NCI-H187 (cell line): ENCODE measurements around the gene ETV3.

Source experiments
- DNase-seq, 2 experiments: peaks; one replicate each; lab custom pipeline; 2025; lab: John Stamatoyannopoulos, UW

Gene ETV3

DNA sequence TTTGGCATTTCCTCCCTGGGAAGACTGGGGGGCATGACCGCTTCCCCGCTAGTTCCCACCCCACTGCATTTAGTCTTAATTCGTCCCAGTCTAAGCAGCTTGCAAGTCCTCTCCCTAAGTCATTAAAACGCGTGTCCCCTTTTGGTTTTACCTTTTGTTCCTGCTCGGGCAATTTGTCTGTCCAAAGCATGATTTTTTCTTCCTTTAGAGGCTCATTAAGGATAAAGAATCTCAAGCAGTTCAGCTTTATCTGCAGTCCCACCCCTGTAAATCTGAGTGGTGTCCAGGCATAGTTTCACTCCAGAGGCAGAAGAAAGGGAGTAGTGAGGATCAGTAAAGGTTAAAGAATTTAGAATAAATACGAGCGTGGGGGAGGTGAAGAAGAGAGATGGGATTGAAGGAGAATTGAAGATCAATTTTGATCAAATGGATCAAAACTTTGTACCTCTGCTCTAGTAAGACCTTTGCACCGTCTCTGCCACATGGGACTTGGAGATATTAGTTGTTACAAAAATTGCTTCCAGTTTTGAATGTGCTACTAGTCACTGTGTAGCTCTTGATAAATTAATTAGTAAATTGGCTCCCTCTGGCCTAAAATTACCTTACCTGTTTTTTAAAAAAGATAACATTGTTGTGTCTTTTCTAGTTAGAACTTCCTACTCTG, 989 bp upstream of the ETV3 start:
- no peak for DNase-seq

- no peak for DNase-seq
Measured at GRCh38 chr1:157137408-157138219, 581 bp downstream of the ETV3 start.

DNA sequence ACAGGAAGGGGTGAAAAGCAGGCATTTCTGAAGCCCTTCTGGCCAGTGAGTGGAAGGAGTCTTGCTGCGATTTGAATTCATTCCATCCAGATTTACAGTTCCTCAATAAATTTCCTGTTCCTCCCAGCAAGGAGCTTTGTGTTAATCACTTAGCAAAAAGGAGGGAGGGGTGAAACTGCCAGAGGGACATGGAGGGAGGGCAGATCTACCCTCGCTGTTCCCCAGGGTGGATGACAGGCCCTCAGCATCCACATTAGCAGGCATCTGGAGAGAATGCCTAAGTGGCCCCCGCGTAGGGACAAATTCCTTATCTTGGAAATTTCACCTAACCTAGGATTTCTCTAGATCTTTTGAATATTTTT, 1.2 kb downstream of the ETV3 start:
- no peak for DNase-seq

DNA sequence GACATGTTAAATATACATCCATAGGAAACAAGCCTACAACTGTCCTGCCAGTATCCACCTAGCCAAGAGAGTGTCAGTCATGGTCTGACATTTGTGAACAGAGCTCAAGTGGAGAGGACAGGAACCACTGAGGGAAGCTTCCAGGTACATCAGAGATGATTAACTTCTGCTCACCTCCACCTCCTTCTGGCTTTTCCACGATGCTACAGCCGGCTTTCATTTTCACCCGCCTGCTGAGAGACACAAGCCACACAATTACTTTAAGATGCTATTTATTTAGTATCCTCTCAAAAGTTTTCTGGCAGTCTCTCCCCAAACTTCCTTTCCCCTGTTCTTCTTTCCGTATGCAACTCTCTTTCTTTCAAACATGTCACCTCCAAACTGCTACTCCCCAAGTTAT, 2.1 kb downstream of the ETV3 start:
- DNase-seq: no peak

DNA sequence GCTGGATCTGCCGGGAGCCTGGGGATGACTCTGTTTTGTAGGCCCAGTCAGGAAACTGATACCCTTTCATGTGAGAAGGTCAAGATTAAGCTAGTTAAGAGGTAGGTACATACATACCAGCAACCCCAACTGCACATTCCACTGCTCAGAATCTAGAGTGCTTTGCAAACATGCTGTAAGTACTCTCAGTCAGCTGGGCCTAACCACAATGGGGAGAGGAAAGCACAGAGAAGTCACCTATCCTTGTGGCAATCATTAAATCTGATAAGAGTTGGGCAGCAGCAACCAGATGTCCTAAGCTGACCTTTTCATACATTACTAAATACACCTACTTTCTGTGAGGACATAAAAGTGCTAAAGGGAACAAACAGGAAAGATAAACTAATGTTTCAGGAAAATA, 2.5 kb downstream of the ETV3 start:
- DNase-seq: no peak

- DNase-seq: no peak
Measured at GRCh38 chr1:157135070-157135469, 3.1 kb downstream of the ETV3 start.

- no peak for DNase-seq
Measured at GRCh38 chr1:157134442-157134841, 3.8 kb downstream of the ETV3 start.

GRCh38 chr1:157133426-157133825, 4.8 kb downstream of the ETV3 start:
- DNase-seq: no peak

DNA sequence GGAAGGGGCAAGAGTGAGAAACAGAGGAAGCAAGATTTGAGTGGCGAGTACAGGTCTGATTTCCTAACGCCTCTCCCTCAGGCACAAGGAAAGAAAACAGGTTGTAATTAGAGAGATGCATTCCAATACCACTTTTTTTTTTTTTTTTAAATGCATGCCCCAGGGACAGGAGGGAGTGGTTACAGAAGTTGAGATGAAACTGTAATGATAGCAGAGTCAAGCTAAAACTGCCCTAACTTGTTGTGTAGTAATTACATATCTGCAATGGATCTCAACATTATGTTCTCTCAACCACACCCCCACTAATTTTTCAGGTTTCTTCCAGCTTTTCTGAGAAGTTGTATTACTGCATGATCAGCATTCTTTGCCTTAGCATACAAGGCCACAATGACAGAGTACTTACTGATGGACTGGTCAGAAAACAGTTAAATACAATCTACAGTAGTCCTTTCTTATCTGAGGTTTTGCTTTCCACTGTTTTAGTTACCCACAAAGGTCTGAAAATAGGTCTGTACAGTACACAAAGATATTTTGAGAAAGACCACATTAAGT, 5.5 kb downstream of the ETV3 start:
- DNase-seq: no peak

GRCh38 chr1:157132111-157132510, 6.1 kb downstream of the ETV3 start:
- no peak for DNase-seq

DNA sequence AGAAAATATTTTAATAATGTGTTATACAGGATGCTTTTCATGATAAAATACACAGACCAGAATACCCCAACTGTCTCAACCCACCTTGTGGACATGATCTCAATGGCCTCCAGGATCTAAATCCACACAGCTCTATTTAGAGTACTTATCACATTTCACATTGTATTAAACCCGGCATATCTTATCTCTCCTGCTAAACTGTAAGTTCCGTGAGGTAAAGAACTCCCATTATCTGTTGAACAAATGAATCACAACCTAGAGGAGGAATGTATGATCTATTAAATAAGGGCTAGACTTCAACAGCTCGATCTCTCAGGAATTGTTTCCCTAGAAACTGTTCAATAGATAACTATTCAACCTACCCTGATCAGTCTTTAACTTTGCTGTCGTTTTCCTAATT, 6.9 kb downstream of the ETV3 start:
- no peak for DNase-seq

DNA sequence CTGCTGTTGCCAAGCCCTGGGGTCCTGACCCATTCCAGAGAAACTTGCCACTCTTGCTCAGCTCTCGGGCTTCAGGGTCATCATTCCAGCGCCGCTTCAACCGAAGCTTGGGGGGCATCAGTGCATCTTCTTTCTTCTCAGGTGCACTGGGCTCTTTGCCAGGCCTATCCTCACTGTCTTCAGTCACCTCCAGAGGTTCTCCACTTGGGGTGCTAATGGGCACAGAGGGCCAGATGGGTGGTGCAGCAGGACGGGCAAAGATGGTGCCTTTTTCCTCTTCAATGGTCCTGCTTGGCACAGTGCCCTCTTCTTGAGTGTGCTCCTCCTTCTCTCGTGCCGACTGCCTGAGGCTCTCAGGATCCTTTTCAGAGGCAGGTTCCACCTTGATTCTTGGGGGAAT, 13.3 kb downstream of the ETV3 start:
- no peak for DNase-seq

DNA sequence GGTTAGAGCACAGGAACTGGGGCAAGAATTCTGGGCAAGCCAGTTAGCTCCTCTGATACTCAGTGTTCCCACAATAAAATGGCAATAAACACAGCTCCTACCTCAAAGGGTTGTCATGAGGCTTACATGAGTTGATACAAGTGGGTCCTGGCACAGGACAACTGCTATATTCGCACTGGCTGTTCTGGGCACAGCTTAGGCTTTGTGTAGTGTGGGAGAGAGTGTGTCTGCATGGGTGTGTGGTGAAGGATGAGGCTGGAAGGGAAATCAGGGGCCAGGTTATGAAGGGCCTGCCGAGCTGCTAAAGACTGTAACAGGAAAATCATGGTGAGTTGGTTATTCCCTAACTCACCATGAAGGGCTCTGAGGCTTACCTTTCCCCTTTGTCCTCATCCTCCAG, 18.7 kb downstream of the ETV3 start:
- no peak for DNase-seq

DNA sequence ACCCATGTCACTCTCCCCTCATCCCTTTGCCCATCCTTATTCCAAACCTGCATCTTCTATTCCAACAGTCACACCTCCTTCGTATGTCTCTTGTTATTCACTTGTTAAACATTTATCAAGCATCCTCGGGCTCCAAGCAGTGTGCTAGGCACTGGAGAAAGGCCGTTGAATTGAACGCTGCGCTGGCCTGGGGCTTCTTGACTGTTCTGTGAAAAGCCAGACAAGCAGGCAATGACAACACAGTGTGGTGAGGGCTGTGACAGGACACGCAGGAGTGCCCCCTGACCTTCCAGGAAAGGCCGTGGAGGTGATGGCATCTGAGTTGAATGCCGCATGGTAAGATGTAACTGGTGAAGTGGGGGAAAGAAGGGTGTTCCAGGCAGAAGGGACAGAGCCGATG, 19.2 kb downstream of the ETV3 start:
- DNase-seq: no peak

GRCh38 chr1:157117527-157118057, 20.6 kb downstream of the ETV3 start:
- DNase-seq: peak in 1 of 2 experiments; percentile 40

DNA sequence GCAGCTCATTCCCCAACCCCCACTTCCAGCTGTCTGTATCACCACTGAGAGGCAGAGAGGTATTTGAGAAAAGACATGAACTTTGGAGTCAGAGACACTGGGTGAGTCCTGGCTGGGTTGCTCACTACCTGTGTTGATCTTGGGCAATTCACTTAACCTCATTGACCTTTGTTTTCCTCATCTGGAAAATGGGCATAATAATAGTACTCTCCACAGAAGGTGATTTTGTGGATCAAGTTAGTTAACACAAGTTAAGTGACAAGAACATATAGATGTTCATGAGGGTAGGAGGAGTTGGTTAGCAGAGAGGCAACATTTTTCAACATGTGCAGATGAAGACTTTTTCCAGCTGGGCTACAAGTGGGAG, 21.5 kb downstream of the ETV3 start:
- DNase-seq: no peak

DNA sequence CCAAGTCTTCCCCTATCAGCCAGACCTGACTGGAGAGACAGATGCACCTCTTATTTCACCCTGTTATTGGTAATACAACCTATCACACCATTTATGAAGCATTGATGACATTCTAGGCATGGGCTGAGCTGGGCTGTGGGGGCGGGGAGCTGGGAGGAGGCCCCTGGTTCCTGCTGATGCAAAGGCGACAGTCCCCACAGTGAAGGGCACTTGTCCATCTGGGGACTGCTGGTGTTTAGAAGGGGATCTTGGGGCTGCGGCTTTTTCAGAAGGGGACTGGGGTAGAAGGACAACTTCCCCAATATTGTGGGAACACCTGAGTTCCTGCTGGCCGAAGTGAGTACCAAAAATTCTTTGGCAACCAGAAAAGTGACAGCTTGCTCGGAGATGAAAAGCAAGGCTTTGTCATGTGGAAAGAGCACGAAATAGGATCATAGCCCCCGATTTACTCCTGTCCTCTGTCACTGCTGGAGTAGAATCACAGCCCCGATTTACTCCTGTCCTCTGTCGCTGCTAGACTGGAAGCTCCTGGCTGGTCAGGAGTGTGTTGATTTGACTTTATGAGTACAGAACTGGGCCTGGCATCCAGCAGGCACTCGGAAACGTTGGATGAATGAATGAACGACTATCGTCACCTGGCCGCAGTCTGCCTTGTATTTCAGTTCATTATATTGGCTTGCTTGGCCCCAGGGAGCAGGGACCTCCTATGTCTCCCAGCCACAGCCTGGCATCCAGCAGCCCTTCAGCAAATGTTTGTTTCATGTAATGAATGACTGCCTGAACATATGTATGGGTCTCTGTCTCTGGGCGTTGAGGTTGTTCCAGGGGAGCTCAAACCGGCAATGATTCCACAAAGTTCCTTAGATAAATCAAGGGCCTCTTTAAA, 22.1 kb downstream of the ETV3 start:
- no peak for DNase-seq

GRCh38 chr1:157115429-157115838, 22.8 kb downstream of the ETV3 start:
- no peak for DNase-seq

GRCh38 chr1:157114183-157115121, 23.7 kb downstream of the ETV3 start:
- DNase-seq: no peak

DNA sequence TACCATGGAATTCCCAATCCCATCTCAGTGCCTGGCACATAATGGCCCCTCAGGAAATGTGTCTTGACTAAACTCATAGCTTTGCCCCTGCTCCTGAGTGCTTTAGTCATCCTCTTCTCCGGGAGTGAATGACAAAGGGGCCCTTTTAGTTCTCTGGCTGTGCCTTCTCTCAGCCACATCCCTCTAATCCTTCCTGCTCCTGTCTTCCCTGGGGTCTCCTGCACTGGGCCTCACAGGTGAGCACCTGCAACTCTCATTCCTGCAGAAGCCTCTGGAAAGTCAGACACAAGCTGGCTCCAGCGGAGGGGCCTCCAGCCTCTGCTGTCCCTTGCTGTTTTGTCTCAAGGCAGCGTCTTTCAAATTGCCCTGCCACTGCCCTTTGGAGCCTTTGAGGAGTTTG, 24.6 kb downstream of the ETV3 start:
- DNase-seq: no peak

DNA sequence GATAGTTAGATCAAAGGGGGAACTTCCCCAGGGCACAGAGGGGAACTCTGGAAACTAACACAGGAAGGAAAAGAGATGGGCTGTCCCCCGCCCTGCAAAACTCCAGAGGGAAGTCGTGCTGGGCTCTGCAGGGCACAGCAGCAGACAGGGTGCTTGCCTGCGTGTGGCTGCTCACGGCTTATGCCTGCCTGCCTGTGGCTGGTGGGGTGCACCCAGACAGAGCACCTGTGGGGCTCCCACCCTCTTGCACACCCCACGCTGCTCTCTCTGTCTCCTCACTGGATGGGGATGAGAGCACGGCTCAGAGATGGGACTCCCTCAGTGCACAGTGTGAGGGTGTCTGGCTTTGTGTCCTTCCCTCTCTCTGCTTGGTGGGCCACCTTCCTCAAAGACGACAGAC, 25.1 kb downstream of the ETV3 start:
- DNase-seq: no peak
